Measurements from ENCODE around the gene PNP. TPM values are rescaled to one million over a fixed set of nuclear protein-coding genes. Genes with fewer than 3 reads are reported as not detected.

Gene PNP
- total RNA-seq, 1 experiment from 2014 or later, result 87.5 TPM

DNA sequence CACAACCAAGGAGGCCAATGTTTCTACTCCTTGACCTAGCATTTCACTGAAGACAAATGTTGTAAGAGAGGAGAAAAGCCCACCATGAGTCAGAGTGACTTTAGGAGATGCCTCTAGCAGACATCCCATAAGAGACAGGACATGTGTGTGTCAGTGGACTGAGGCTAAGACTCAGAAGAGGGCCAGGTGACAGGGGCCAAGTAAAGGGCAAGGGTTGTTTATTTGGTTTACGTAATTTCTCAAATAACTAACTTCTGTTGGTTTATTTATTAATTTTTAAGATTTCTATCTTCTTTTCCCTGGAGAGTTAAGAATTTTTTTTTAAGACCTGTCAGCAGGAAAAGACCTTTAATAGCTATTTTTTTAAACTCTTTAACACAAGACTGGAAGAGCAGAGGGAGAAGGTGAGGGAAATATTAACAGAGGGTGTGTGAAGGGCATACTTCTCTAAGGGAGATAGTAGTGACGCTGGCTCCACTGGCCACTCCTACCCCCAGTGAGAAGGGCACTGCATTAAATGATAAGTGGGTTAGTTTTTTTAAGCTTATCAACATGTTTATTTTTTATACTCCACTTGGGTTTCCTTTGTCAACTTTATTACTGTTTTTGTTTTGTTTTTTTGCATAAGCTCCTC is 3.4 kb downstream of the PNP start:
- peaks cover 48 to 72% (median 63%) of the 10 kb centered on the region in 3 experiments; a peak in 6 of 7 replicates for H3K36me3 Mint-ChIP-seq (ENCODE audit: insufficient read depth in 1 of 3, low read depth in 3 of 3)
- Histone ChIP-seq H3K14ac (ENCODE audit: insufficient read depth, low read length) (no peak overlapping the region), H3K27me3 (ENCODE audit: insufficient read depth, low read length) (no peaks in the 10 kb centered on the region; the same call in 1 of the 2 replicates), H3K9ac (ENCODE audit: extremely low read depth, insufficient read length, low read length) (no peak overlapping the region), H2AFZ (ENCODE audit: low read length) (no peak overlapping the region), H4K91ac (ENCODE audit: insufficient read length, low read depth, low read length) (no peak overlapping the region), H3K23ac (ENCODE audit: insufficient read length, low read depth, low read length) (no peak overlapping the region), H4K20me1 (ENCODE audit: control insufficient read depth, insufficient read depth, insufficient read length) (peaks cover 2% of the 10 kb centered on the region), H3K4ac (ENCODE audit: low read depth, low read length) (no peak overlapping the region), H3K9me3 (ENCODE audit: control insufficient read depth, low read depth, low read length) (no peaks in the 10 kb centered on the region), H4K8ac (replicated peaks; ENCODE audit: insufficient read length, low read depth, low read length) (no peak overlapping the region), H3K56ac (ENCODE audit: insufficient read length, low read depth, low read length) (no peak overlapping the region), H3K27ac (ENCODE audit: insufficient read length, low read depth, low read length) (no peak overlapping the region), H2AK5ac (ENCODE audit: insufficient read length, low read length) (no peak overlapping the region), H3K23me2 (ENCODE audit: insufficient read length, low read depth, low read length, poor library complexity, severe bottlenecking) (peaks cover 15% of the 10 kb centered on the region), H2BK120ac (ENCODE audit: low read depth, low read length, poor library complexity, severe bottlenecking) (no peak overlapping the region), H4K5ac (ENCODE audit: insufficient read length, low read depth, low read length) (no peak overlapping the region), H2BK5ac (ENCODE audit: insufficient read length, low read length) (no peak overlapping the region), H3K79me2 (ENCODE audit: insufficient read depth, low read length) (peaks cover 11% of the 10 kb centered on the region; the same call in 1 of the 2 replicates), H3K79me1 (ENCODE audit: insufficient read depth, low read depth, low read length, poor library complexity, severe bottlenecking) (peaks cover 9% of the 10 kb centered on the region), H3K4me2 (ENCODE audit: insufficient read depth, insufficient read length, low read length) (no peak overlapping the region), H2BK20ac (ENCODE audit: low read depth, low read length, poor library complexity, severe bottlenecking) (no peak overlapping the region), H3K18ac (ENCODE audit: insufficient read length, low read depth, low read length) (no peak overlapping the region), H2BK12ac (ENCODE audit: insufficient read length, low read depth, low read length) (no peak overlapping the region), H3K4me1 (ENCODE audit: insufficient read depth, low read length) (no peaks in the 10 kb centered on the region), H2BK15ac (ENCODE audit: low read depth, low read length) (no peak overlapping the region), H3T11ph (ENCODE audit: low read length) (no peak overlapping the region)
- H3K4me3 Mint-ChIP-seq, result no peak overlapping the region
- WGBS (ENCODE audit: extremely low coverage, insufficient read length, low lambda C conversion rate), result no CpG with 5 or more reads among the region's 2 CpGs
- no peak for DNase-seq
- peak overlapping the region in 1 of 3 experiments; percentile 50; a peak in 3 of 7 replicates for H3K27ac Mint-ChIP-seq
- H3K27me3 Mint-ChIP-seq (ENCODE audit: low read depth), result no peaks in the 10 kb centered on the region
- peaks cover 20 to 21% of the 10 kb centered on the region in 2 experiments for H3K4me1 Mint-ChIP-seq
- TF ChIP-seq CTCF (conservative IDR thresholded peaks at IDR 0.05), result no peak
- no peaks in the 10 kb centered on the region for H3K9me3 Mint-ChIP-seq

All from H9 (cell line).